Mesenchymal stem cell (in vitro differentiated cells and primary cell): ENCODE results near the gene TIPARP.

Source experiments
- DNase-seq: peaks from one replicate; pipeline ENCODE4 v3.0.0-alpha.2; 2013
- H2AFZ ChIP-seq: one replicate; pipeline ENCODE4 v1.6.1; 2013; ENCODE audit warnings: low read depth, mild to moderate bottlenecking, control low read depth, inconsistent platforms, low read length, moderate library complexity
- H2AK5ac ChIP-seq: 2 replicates; pipeline ENCODE4 v1.6.1; 2013; ENCODE audit warnings: low read length, moderate library complexity, mild to moderate bottlenecking, inconsistent platforms; ENCODE audit not compliant: severe bottlenecking
- H2BK120ac ChIP-seq: one replicate; pipeline ENCODE4 v1.6.1; 2013; ENCODE audit warnings: low read depth, mild to moderate bottlenecking, inconsistent platforms, low read length, moderate library complexity
- H2BK12ac ChIP-seq, 2 experiments: one replicate each; pipeline ENCODE4 v1.6.1; 2013; ENCODE audit warnings: inconsistent platforms in 2 of 2, low read length in 2 of 2, mild to moderate bottlenecking in 2 of 2, moderate library complexity in 2 of 2, control low read depth in 1 of 2
- H2BK15ac ChIP-seq: one replicate; pipeline ENCODE4 v1.6.1; 2013; ENCODE audit warnings: mild to moderate bottlenecking, low read depth, inconsistent platforms; ENCODE audit not compliant: poor library complexity, severe bottlenecking
- H2BK5ac ChIP-seq: 2 replicates; pipeline ENCODE4 v1.6.1; 2013; ENCODE audit warnings: low read depth, mild to moderate bottlenecking, low read length, control low read depth, inconsistent platforms; ENCODE audit not compliant: poor library complexity, severe bottlenecking
- H3K14ac ChIP-seq, 2 experiments: one replicate each; pipeline ENCODE4 v1.6.1; 2013; ENCODE audit warnings: inconsistent platforms in 2 of 2, low read length in 2 of 2, control low read depth in 1 of 2, mild to moderate bottlenecking in 1 of 2, moderate library complexity in 1 of 2
- H3K18ac ChIP-seq, 2 experiments: one replicate each; pipeline ENCODE4 v1.6.1; 2013; ENCODE audit warnings: inconsistent platforms in 2 of 2, low read length in 2 of 2, control low read depth in 1 of 2, low read depth in 1 of 2, mild to moderate bottlenecking in 1 of 2
- H3K23ac ChIP-seq, 2 experiments: one replicate each; pipeline ENCODE4 v1.6.1; 2013; ENCODE audit warnings: inconsistent platforms in 2 of 2, low read length in 2 of 2, mild to moderate bottlenecking in 2 of 2, moderate library complexity in 2 of 2, control low read depth in 1 of 2
- H3K27ac ChIP-seq: 2 replicates; pipeline ENCODE4 v1.5.1; 2013; ENCODE audit warnings: mild to moderate bottlenecking, moderate library complexity, low read length, control low read depth, inconsistent platforms; ENCODE audit not compliant: poor library complexity, severe bottlenecking
- H3K27me3 ChIP-seq, 2 experiments: 2 replicates each; pipeline versions ENCODE4 v1.6.1 to v1.7.0; 2013; ENCODE audit warnings: low read length in 2 of 2, mild to moderate bottlenecking in 2 of 2, moderate library complexity in 2 of 2, control low read depth in 1 of 2, inconsistent platforms in 1 of 2; ENCODE audit not compliant: control insufficient read depth in 1 of 2, insufficient read depth in 1 of 2
- H3K36me3 ChIP-seq, 2 experiments: 2 replicates each; pipeline versions ENCODE4 v1.6.1 to v1.7.0; 2013; ENCODE audit warnings: low read length in 2 of 2, control low read depth in 1 of 2, inconsistent platforms in 1 of 2, low read depth in 1 of 2, mild to moderate bottlenecking in 1 of 2; ENCODE audit not compliant: insufficient read depth in 2 of 2, control insufficient read depth in 1 of 2
- H3K4ac ChIP-seq, 2 experiments: one replicate each; pipeline ENCODE4 v1.6.1; 2013; ENCODE audit warnings: inconsistent platforms in 2 of 2, low read length in 2 of 2, mild to moderate bottlenecking in 2 of 2, moderate library complexity in 2 of 2, control low read depth in 1 of 2, low read depth in 1 of 2
- H3K4me1 ChIP-seq: 2 replicates; pipeline ENCODE4 v1.6.1; 2013; ENCODE audit warnings: low read depth, low read length, control low read depth; ENCODE audit not compliant: control insufficient read depth, insufficient read depth
- H3K4me2 ChIP-seq: 2 replicates; pipeline ENCODE4 v1.6.1; 2013; ENCODE audit warnings: low read length, mild to moderate bottlenecking, inconsistent platforms; ENCODE audit not compliant: poor library complexity, severe bottlenecking
- H3K4me3 ChIP-seq, 2 experiments: 2 replicates each; pipeline versions ENCODE4 v1.5.1 to v1.7.0; 2013; ENCODE audit warnings: low read length in 2 of 2, mild to moderate bottlenecking in 2 of 2, control low read depth in 1 of 2, low read depth in 1 of 2; ENCODE audit not compliant: insufficient read depth in 1 of 2
- H3K79me1 ChIP-seq: replicated peaks from 2 replicates; pipeline ENCODE4 v1.6.1; 2013; ENCODE audit warnings: mild to moderate bottlenecking, control low read depth, low read length, inconsistent platforms; ENCODE audit not compliant: poor library complexity, severe bottlenecking
- H3K9ac ChIP-seq: 2 replicates; pipeline ENCODE4 v1.7.0; 2013; ENCODE audit warnings: mild to moderate bottlenecking, low read length, moderate library complexity
- H3K9me3 ChIP-seq: 2 replicates; pipeline ENCODE4 v1.7.0; 2013; ENCODE audit warnings: mild to moderate bottlenecking, low read length; ENCODE audit not compliant: control insufficient read depth
- H4K8ac ChIP-seq: one replicate; pipeline ENCODE4 v1.6.1; 2013; ENCODE audit warnings: inconsistent platforms, mild to moderate bottlenecking, low read length, moderate library complexity
- H4K91ac ChIP-seq: one replicate; pipeline ENCODE4 v1.6.1; 2013; ENCODE audit warnings: mild to moderate bottlenecking, low read length, inconsistent platforms
- WGBS: methylation state at CpG from one replicate; pipeline ENCODE4 v1.1.7; 2013; ENCODE audit warnings: mixed read lengths; 5-methylcytosine and 5-hydroxymethylcytosine counted together

The TIPARP gene

DNA sequence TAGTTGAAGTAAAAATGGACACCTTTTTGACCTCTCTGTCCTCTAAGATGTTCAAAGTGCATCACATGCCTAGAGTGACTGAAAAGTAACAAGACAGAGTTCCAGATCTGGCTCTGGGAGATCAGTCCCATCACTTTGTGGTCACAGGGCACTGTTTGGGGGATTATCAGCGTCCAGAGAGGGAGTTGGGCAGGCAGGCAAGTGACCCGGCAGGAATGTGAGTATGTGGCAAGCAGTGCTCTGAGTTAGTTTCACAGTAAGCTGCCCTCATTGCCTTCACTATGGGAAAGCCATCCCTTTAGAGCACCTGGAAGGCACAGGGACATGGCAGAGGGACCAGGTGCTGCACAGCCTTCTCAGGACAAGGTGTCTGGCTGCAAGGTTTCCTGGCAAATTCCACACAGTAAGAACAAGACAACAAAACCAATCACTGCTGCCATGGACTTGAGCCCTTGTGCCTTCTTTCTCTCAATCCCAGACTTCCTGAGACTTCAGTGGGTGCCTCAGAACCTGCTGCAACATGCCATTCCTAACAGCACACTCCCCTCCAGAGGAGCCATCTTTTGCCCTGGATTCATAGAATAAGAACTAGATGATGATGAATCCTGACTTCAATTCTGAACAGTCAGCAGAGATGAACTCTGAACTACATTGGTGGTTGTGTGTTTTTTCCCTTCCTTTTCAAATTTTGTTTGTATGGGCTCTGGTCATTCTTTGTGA, 55.2 kb downstream of the TIPARP start:
- Histone ChIP-seq H3K27ac (no peak overlapping the region), H2AFZ (no peak overlapping the region), H4K91ac (no peak overlapping the region), H3K4me3 (no peak overlapping the region), H2BK15ac (no peak overlapping the region), H3K36me3 (no peaks in the 10 kb centered on the region), H2BK12ac (no peak overlapping the region), H3K4me2 (no peak overlapping the region), H3K9me3 (no peaks in the 10 kb centered on the region), H3K79me1 (no peaks in the 10 kb centered on the region), H2BK120ac (no peak overlapping the region), H3K23ac (no peak overlapping the region), H2AK5ac (no peak overlapping the region), H3K4me1 (peaks cover 9% of the 10 kb centered on the region), H3K18ac (peak overlapping the region in 1 of 2 experiments; percentile 41), H3K14ac (peak overlapping the region in 1 of 2 experiments; percentile 18), H2BK5ac (no peak overlapping the region), H3K4ac (no peak overlapping the region), H3K9ac (no peak overlapping the region), H4K8ac (no peak overlapping the region), H3K27me3 (no peaks in the 10 kb centered on the region)
- WGBS = 93% methylated on average over 2 of the region's 2 CpGs
- DNase-seq = no peak

GRCh38 chr3:156731813-156732212, 57.4 kb downstream of the TIPARP start:
- H3K4me2 ChIP-seq = no peak overlapping the region
- H3K27me3 ChIP-seq = no peaks in the 10 kb centered on the region
- H3K4ac ChIP-seq = no peak overlapping the region
- DNase-seq = no peak
- H3K14ac ChIP-seq = no peak overlapping the region
- no peak overlapping the region for H2AK5ac ChIP-seq
- no peaks in the 10 kb centered on the region for H3K36me3 ChIP-seq
- no peak overlapping the region for H2BK12ac ChIP-seq
- H3K9ac ChIP-seq = no peak overlapping the region
- no peaks in the 10 kb centered on the region for H3K9me3 ChIP-seq
- no peak overlapping the region for H3K4me3 ChIP-seq
- H3K27ac ChIP-seq = no peak overlapping the region
- H4K91ac ChIP-seq = no peak overlapping the region
- no peak overlapping the region for H4K8ac ChIP-seq
- no peak overlapping the region for H3K23ac ChIP-seq
- peaks cover 9% of the 10 kb centered on the region for H3K4me1 ChIP-seq
- H2BK5ac ChIP-seq = no peak overlapping the region
- H2AFZ ChIP-seq = no peak overlapping the region
- no peak overlapping the region for H3K18ac ChIP-seq
- no peak overlapping the region for H2BK15ac ChIP-seq
- H2BK120ac ChIP-seq = no peak overlapping the region
- H3K79me1 ChIP-seq = no peaks in the 10 kb centered on the region

- Histone ChIP-seq H3K36me3 (no peaks in the 10 kb centered on the region), H2BK5ac (no peak overlapping the region), H4K91ac (no peak overlapping the region), H3K23ac (no peak overlapping the region), H2BK12ac (no peak overlapping the region), H3K27ac (no peak overlapping the region), H3K79me1 (no peaks in the 10 kb centered on the region), H3K18ac (no peak overlapping the region), H3K4me1 (peaks cover 9% of the 10 kb centered on the region), H3K4me3 (no peak overlapping the region), H3K4ac (no peak overlapping the region), H3K27me3 (no peaks in the 10 kb centered on the region), H2BK15ac (no peak overlapping the region), H2AK5ac (no peak overlapping the region), H2AFZ (no peak overlapping the region), H3K9me3 (no peaks in the 10 kb centered on the region), H4K8ac (no peak overlapping the region), H2BK120ac (no peak overlapping the region), H3K14ac (no peak overlapping the region), H3K4me2 (no peak overlapping the region), H3K9ac (no peak overlapping the region)
- no peak for DNase-seq
- whole genome bisulfite sequencing = 61% methylated on average over 6 of the region's 6 CpGs
Observed at GRCh38 chr3:156732261-156732660, 57.9 kb downstream of the TIPARP start.

DNA sequence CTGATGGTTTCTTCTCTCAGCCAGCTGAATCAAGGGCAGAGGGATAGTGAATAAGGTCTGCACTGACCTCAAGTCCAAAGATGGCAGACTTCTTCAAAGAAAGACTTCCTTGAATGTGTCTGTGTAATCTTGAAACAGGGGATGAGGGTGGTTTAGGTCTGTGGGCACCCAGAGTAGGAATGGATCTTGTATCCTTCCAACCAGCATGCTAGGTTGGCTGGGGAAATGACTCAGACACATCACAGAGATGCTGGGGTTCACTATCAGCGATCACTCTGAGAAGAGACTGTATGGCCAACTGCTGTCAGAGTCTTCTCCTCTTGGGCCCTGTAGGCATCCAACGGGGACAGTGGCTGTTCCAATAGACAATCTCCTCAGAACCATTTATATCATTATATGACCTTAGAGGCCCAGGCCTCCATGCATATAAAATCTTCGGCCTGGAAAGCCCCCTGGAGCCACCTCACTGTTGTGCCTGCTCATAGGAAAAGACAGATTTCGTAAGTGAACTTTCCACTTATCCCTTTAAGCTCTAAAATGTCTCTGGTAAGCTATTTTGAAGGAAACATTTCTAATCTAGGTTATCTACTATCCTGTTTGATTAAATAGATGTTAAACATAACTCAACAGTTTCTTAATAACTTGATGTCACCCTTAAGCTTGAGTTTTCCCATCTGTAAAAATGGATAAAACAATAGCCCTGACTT, 58.5 kb downstream of the TIPARP start:
- 94% methylated on average over 3 of the region's 4 CpGs for WGBS
- no peak overlapping the region for H2BK15ac ChIP-seq
- H3K9ac ChIP-seq = no peak overlapping the region
- peak overlapping the region in 1 of 2 experiments; percentile 8 for H2BK12ac ChIP-seq
- H3K23ac ChIP-seq = no peak overlapping the region
- no peak overlapping the region for H4K8ac ChIP-seq
- no peak overlapping the region for H3K27ac ChIP-seq
- peaks cover 9% of the 10 kb centered on the region for H3K4me1 ChIP-seq
- no peak for DNase-seq
- no peak overlapping the region for H3K4me3 ChIP-seq
- no peak overlapping the region for H3K4me2 ChIP-seq
- H3K4ac ChIP-seq = no peak overlapping the region
- no peak overlapping the region for H3K14ac ChIP-seq
- H2AFZ ChIP-seq = no peak overlapping the region
- no peak overlapping the region for H4K91ac ChIP-seq
- H3K36me3 ChIP-seq = no peaks in the 10 kb centered on the region
- H2BK120ac ChIP-seq = no peak overlapping the region
- no peak overlapping the region for H2AK5ac ChIP-seq
- no peak overlapping the region for H3K18ac ChIP-seq
- H3K9me3 ChIP-seq = no peaks in the 10 kb centered on the region
- no peaks in the 10 kb centered on the region for H3K27me3 ChIP-seq
- H2BK5ac ChIP-seq = no peak overlapping the region
- H3K79me1 ChIP-seq = no peaks in the 10 kb centered on the region
